ENCODE data around the gene RAMAC. TPM values are rescaled to one million over a fixed set of nuclear protein-coding genes. Genes with fewer than 3 reads are reported as not detected.
A peak's percentile ranks its signal among the peaks of the same experiment; 100 is the strongest.

RAMAC gene
- total and polyA plus RNA-seq, 2 of the 8 experiments (the other 6 are each of a cell fraction or from before 2014, with no cell fraction given), result 20.7 to 32.9 TPM

DNA sequence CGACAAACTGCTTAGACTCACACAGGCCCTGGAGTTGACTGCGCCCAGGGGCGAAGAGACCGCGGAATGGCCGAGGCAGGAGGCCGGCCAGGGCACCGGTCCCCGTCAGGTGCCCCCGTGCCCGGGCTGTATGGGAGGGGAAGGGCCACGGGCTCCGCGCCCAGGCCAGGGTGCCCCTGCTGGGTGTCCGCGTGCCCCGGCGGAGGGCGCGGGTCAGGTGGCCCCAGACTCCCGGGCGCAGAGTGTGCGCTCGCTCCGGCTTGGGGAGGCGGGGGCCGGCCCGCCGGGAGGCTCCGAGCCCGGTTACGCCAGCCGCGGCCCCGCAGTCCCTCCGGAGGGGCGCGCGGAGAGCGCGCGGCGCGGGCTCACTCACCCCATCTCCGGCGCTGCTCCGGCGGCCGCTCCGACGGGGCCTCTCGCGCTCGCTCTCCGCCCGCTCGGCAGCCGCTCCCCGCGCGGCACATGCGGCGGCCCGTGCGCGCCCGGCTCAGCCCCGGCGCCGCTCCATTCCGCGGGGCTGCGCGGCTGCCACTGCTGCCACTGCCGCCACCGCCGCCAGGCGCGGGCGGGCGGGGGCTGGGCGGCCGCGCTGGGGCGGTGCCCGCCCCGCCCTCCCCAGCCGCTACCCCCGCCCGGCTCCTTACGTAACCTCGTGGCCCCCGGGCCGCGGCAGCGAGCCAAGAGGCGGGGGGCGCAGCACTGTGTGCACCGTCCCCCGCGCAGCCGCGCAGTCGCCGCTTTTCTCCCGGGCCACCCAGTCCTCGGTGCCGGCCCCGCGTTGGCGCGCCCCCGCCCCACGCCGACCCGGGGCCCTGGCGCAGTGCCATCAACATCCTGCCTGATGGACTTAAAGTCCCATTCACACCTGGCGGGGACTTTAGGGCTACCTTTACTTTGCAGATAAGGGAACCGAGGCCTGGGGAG is 33.6 kb upstream of the RAMAC start, which contains the start of gene HOMER2 (continued):
- TF ChIP-seq, protein P1, sequence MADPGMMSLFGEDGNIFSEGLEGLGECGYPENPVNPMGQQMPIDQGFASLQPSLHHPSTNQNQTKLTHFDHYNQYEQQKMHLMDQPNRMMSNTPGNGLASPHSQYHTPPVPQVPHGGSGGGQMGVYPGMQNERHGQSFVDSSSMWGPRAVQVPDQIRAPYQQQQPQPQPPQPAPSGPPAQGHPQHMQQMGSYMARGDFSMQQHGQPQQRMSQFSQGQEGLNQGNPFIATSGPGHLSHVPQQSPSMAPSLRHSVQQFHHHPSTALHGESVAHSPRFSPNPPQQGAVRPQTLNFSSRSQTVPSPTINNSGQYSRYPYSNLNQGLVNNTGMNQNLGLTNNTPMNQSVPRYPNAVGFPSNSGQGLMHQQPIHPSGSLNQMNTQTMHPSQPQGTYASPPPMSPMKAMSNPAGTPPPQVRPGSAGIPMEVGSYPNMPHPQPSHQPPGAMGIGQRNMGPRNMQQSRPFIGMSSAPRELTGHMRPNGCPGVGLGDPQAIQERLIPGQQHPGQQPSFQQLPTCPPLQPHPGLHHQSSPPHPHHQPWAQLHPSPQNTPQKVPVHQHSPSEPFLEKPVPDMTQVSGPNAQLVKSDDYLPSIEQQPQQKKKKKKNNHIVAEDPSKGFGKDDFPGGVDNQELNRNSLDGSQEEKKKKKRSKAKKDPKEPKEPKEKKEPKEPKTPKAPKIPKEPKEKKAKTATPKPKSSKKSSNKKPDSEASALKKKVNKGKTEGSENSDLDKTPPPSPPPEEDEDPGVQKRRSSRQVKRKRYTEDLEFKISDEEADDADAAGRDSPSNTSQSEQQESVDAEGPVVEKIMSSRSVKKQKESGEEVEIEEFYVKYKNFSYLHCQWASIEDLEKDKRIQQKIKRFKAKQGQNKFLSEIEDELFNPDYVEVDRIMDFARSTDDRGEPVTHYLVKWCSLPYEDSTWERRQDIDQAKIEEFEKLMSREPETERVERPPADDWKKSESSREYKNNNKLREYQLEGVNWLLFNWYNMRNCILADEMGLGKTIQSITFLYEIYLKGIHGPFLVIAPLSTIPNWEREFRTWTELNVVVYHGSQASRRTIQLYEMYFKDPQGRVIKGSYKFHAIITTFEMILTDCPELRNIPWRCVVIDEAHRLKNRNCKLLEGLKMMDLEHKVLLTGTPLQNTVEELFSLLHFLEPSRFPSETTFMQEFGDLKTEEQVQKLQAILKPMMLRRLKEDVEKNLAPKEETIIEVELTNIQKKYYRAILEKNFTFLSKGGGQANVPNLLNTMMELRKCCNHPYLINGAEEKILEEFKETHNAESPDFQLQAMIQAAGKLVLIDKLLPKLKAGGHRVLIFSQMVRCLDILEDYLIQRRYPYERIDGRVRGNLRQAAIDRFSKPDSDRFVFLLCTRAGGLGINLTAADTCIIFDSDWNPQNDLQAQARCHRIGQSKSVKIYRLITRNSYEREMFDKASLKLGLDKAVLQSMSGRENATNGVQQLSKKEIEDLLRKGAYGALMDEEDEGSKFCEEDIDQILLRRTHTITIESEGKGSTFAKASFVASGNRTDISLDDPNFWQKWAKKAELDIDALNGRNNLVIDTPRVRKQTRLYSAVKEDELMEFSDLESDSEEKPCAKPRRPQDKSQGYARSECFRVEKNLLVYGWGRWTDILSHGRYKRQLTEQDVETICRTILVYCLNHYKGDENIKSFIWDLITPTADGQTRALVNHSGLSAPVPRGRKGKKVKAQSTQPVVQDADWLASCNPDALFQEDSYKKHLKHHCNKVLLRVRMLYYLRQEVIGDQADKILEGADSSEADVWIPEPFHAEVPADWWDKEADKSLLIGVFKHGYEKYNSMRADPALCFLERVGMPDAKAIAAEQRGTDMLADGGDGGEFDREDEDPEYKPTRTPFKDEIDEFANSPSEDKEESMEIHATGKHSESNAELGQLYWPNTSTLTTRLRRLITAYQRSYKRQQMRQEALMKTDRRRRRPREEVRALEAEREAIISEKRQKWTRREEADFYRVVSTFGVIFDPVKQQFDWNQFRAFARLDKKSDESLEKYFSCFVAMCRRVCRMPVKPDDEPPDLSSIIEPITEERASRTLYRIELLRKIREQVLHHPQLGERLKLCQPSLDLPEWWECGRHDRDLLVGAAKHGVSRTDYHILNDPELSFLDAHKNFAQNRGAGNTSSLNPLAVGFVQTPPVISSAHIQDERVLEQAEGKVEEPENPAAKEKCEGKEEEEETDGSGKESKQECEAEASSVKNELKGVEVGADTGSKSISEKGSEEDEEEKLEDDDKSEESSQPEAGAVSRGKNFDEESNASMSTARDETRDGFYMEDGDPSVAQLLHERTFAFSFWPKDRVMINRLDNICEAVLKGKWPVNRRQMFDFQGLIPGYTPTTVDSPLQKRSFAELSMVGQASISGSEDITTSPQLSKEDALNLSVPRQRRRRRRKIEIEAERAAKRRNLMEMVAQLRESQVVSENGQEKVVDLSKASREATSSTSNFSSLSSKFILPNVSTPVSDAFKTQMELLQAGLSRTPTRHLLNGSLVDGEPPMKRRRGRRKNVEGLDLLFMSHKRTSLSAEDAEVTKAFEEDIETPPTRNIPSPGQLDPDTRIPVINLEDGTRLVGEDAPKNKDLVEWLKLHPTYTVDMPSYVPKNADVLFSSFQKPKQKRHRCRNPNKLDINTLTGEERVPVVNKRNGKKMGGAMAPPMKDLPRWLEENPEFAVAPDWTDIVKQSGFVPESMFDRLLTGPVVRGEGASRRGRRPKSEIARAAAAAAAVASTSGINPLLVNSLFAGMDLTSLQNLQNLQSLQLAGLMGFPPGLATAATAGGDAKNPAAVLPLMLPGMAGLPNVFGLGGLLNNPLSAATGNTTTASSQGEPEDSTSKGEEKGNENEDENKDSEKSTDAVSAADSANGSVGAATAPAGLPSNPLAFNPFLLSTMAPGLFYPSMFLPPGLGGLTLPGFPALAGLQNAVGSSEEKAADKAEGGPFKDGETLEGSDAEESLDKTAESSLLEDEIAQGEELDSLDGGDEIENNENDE (IDR thresholded peaks at IDR 0.05; ENCODE audit: insufficient replicate concordance, low read length), result no peak
- TF ChIP-seq, protein P2, sequence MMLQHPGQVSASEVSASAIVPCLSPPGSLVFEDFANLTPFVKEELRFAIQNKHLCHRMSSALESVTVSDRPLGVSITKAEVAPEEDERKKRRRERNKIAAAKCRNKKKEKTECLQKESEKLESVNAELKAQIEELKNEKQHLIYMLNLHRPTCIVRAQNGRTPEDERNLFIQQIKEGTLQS (IDR thresholded peaks at IDR 0.05; ENCODE audit: insufficient read depth, low read depth, low read length), result no peak
- no peak for TF ChIP-seq POLR2AphosphoS5 (IDR thresholded peaks at IDR 0.05; ENCODE audit: low read depth, low read length)
- TF ChIP-seq GTF2F1 (IDR thresholded peaks at IDR 0.05; ENCODE audit: borderline replicate concordance, low read depth, low read length), result no peak
- 0 out of 3 replicates have a peak, but pooled peaks of 1 of the 2 experiments have one; percentile 19 for TF ChIP-seq POLR2A (IDR thresholded peaks at IDR 0.05; ENCODE audit: control extremely low read depth in 1 of 2, low read depth in 2 of 2, low read length in 2 of 2)
- TF ChIP-seq NRF1 (IDR thresholded peaks at IDR 0.05; ENCODE audit: low read depth, low read length), result no peak
- TF ChIP-seq KDM5A (IDR thresholded peaks at IDR 0.05; ENCODE audit: low read length), result no peak
- TF ChIP-seq RNF2 (IDR thresholded peaks at IDR 0.05; ENCODE audit: borderline replicate concordance, low read depth, low read length, missing control alignments, poor library complexity, severe bottlenecking), result no peak
- no peak for TF ChIP-seq TAF7 (optimal IDR thresholded peaks at IDR 0.05; ENCODE audit: borderline replicate concordance, low read depth, low read length)
